Measurements from ENCODE around the gene AKAP10.

GRCh38 chr17:19945009-19945626 lies 32.5 kb downstream of the AKAP10 start:
- TF ChIP-seq CTCF (IDR thresholded peaks at IDR 0.05; ENCODE audit: extremely low read depth in 1 of 2, insufficient read depth in 1 of 2, low read depth in 1 of 2, low read length in 2 of 2): no peak
- no peak for TF ChIP-seq GATA2 (IDR thresholded peaks at IDR 0.05; ENCODE audit: insufficient read depth, insufficient read length, low read depth, low read length)
- no peak for TF ChIP-seq POLR2A (IDR thresholded peaks at IDR 0.05; ENCODE audit: low read depth, low read length)
- no peak for TF ChIP-seq POLR2AphosphoS5 (IDR thresholded peaks at IDR 0.05; ENCODE audit: insufficient read depth, low read depth, low read length)
- TF ChIP-seq EZH2 (IDR thresholded peaks at IDR 0.05; ENCODE audit: borderline replicate concordance, low read depth, low read length, severe bottlenecking): no peak
